Mesothelial cell of epicardium (in vitro differentiated cells): ENCODE data around the gene CGAS. TPM values are rescaled to one million over a fixed set of nuclear protein-coding genes. Genes with fewer than 3 reads are reported as not detected.

Experiments
- DNase-seq, 2 experiments: peaks; one replicate each; pipeline ENCODE4 v3.0.0; 2021; ENCODE audit warnings: low spot score in 2 of 2; ENCODE audit not compliant: unreplicated experiment in 2 of 2
- H3K27ac Mint-ChIP-seq: 2 replicates; pipeline ENCODE4 v1.8.0; 2021; ENCODE audit warnings: mixed read lengths
- H3K27me3 Mint-ChIP-seq: 2 replicates; pipeline ENCODE4 v1.8.0; 2021; ENCODE audit warnings: low read depth, mixed read lengths
- H3K36me3 Mint-ChIP-seq: 2 replicates; pipeline ENCODE4 v1.8.0; 2021; ENCODE audit warnings: mixed read lengths
- H3K4me1 Mint-ChIP-seq: 2 replicates; pipeline ENCODE4 v1.8.0; 2021; ENCODE audit warnings: mixed read lengths
- H3K4me3 Mint-ChIP-seq: 2 replicates; pipeline ENCODE4 v1.8.0; 2021; ENCODE audit warnings: mild to moderate bottlenecking, moderate library complexity, mixed read lengths
- H3K9me3 Mint-ChIP-seq: 2 replicates; pipeline ENCODE4 v1.8.0; 2021; ENCODE audit warnings: mixed read lengths
- total RNA-seq: library from RNA; stranded (reverse); gene quantifications from 3 replicates; pipeline ENCODE4 v1.2.1, GENCODE V29; 2021
- TF ChIP-seq, protein P1 (sequence below): fragments of 200-600 bp; sonication (generic); IDR thresholded peaks from one replicate; pipeline ENCODE4 v1.5.0; 2021; ENCODE audit warnings: antibody characterized with exemption; ENCODE audit not compliant: unreplicated experiment

CGAS gene
- total RNA-seq, 1 donor from 2014 or later, result 0.65 TPM

DNA sequence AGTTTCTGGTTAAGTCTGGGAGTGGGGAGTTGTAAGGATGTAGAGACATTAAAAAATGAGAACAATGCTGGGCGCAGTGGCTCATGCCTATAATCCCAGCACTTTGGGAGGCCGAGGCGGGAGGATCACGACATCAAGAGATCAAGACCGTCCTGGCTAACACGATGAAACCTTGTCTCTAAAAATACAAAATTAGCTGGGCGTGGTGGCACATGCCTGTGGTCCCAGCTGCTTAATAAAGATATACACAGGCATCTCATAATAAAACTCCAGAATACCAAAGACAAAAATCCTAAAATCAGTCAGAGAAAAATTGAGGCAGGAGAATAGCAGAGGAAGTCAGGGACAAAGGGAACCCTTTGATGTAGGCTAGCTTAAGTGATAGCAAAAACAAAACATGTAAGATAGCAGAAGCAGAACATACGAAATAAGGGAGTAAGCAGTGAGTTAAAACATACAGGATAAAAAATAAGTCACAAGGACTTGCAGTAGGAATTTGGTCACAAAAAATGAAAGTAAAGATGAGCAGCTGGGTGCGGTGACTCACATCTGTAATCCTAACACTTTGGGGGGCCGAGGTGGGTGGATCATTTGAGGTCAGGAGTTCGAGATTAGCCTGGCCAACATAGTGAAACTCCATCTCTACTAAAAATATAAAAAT, 33.9 kb downstream of the CGAS start:
- DNase-seq, result no peak
- Mint-ChIP-seq H3K9me3 (no peaks in the 10 kb centered on the region), H3K4me3 (no peak overlapping the region), H3K27ac (no peak overlapping the region), H3K27me3 (no peaks in the 10 kb centered on the region), H3K4me1 (peaks cover 3% of the 10 kb centered on the region), H3K36me3 (no peaks in the 10 kb centered on the region)
- TF ChIP-seq, protein P1, sequence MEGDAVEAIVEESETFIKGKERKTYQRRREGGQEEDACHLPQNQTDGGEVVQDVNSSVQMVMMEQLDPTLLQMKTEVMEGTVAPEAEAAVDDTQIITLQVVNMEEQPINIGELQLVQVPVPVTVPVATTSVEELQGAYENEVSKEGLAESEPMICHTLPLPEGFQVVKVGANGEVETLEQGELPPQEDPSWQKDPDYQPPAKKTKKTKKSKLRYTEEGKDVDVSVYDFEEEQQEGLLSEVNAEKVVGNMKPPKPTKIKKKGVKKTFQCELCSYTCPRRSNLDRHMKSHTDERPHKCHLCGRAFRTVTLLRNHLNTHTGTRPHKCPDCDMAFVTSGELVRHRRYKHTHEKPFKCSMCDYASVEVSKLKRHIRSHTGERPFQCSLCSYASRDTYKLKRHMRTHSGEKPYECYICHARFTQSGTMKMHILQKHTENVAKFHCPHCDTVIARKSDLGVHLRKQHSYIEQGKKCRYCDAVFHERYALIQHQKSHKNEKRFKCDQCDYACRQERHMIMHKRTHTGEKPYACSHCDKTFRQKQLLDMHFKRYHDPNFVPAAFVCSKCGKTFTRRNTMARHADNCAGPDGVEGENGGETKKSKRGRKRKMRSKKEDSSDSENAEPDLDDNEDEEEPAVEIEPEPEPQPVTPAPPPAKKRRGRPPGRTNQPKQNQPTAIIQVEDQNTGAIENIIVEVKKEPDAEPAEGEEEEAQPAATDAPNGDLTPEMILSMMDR, result no peak

DNA sequence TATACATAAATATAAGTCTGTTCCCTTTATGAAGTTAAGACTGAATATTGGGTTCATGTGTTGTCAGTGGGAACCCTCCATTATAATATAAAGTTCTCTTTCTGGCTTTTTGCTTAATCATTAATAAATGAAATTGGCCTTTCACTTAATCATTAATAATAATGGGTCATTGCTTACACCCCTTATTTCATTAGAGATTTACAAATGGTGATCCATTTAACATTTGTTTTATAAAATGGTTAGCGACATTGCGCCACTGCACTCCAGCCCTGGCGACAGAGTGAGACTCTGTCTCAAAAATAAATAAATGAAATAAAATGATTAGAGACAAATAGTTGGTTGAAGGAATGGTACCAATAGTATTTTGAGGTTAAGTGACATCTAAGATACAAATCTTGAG, 39.0 kb downstream of the CGAS start:
- Mint-ChIP-seq H3K27ac (no peak overlapping the region), H3K9me3 (no peaks in the 10 kb centered on the region), H3K4me1 (no peaks in the 10 kb centered on the region), H3K27me3 (no peaks in the 10 kb centered on the region), H3K36me3 (no peaks in the 10 kb centered on the region), H3K4me3 (no peak overlapping the region)
- DNase-seq, result no peak
- TF ChIP-seq, protein P1, result no peak

DNA sequence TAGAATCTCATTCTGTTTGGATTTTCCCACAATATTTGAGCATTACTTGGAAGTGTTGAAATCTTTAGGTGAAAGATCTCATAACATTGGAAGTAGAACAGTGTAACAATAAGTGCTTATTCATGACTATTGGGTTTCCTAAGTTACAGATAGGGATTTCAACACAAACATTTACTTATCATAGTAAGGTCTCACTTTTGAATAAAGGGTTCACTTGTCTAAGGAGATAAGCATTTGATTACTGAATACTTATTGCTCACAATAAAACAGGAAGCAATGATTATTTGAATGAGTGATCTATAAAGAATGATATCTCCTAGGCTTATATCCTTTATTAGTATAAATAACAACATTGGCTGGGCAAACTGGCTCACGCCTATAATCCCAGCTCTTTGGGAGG, 42.7 kb downstream of the CGAS start:
- TF ChIP-seq, protein P1, result no peak
- Mint-ChIP-seq H3K9me3 (no peaks in the 10 kb centered on the region), H3K27ac (no peak overlapping the region), H3K4me1 (no peaks in the 10 kb centered on the region), H3K4me3 (no peak overlapping the region), H3K36me3 (no peaks in the 10 kb centered on the region), H3K27me3 (no peaks in the 10 kb centered on the region)
- DNase-seq, result no peak

DNA sequence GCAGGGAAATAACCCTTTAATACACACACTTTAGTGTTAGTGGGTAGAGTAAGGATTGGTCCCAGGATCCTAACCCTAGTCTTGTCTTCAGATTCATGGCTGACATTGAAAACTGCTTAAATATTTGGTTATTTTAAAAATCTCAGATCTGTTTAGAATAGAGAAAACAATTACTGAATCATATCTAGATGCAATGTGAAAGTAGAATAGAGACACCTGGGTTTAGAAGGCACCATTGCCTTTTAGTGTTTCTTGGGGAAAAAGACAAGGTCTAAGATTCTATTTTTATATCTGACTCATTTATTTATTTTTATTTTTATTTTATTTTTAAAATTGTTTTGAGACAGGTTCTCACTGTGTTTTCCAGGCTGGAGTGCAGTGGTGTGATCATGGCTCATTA, 51.4 kb downstream of the CGAS start:
- no peak for DNase-seq
- H3K4me3 Mint-ChIP-seq, result no peak overlapping the region
- H3K27me3 Mint-ChIP-seq, result no peaks in the 10 kb centered on the region
- no peaks in the 10 kb centered on the region for H3K4me1 Mint-ChIP-seq
- H3K9me3 Mint-ChIP-seq, result no peaks in the 10 kb centered on the region
- no peak overlapping the region for H3K27ac Mint-ChIP-seq
- no peaks in the 10 kb centered on the region for H3K36me3 Mint-ChIP-seq
- TF ChIP-seq, protein P1, result no peak

DNA sequence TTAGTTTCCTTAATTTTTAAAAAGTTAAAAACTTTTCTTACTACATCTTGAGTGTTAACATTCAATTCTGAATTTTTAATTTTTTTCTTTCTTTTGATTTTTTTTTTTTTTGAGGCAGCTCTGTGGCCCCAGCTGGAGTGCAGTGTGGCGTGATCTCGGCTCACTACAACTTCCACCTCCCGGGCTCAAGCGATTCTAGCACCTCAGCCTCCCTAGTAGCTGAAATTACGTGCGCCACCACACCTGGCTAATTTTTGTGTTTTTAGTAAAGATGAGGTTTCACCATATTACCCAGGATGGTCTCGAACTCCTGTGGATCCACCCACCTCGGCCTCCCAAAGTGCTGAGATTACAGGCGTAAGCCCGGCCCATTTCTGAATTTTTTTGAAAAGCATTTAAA, 56.2 kb downstream of the CGAS start:
- TF ChIP-seq, protein P1, result no peak
- Mint-ChIP-seq H3K4me1 (no peaks in the 10 kb centered on the region), H3K4me3 (no peak overlapping the region), H3K27me3 (peaks cover 2% of the 10 kb centered on the region), H3K27ac (no peak overlapping the region), H3K9me3 (no peaks in the 10 kb centered on the region), H3K36me3 (no peaks in the 10 kb centered on the region)
- no peak for DNase-seq
